Daoy (cell line): ENCODE data around the gene CXorf49B. TPM values are rescaled to one million over a fixed set of nuclear protein-coding genes. Genes with fewer than 3 reads are reported as not detected.

ENCODE experiments used
- DNase-seq: peaks from one replicate; pipeline ENCODE4 v3.0.0-alpha.2; 2015; ENCODE audit warnings: low read depth
- total RNA-seq: library from RNA; depleted of rRNA; stranded (reverse); fragments of >200 nt; shearing (Covaris generic); gene quantifications from 2 replicates; pipeline ENCODE4 v1.2.3, GENCODE V29; 2014; rRNA removed

CXorf49B gene
- total RNA-seq, 1 experiment from 2014 or later: 0.57 TPM

DNA sequence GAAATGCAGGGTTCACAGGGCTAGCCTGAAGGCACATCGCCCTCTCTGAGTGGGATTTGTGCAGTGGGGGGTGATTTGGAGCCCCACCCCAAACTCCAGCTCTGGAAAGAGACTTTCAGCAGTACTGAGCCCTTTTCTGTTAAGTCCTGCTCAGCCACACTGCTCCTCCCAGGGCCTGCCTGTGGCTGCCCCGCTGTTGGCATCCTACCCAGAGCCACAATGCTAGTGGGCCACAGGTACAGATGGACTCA is 52.7 kb downstream of the CXorf49B start:
- DNase-seq: no peak

Other genes starting within 250 kb of the CXorf49B start
- 32.4 and 44.0 TPM in 2 replicates for gene OGT, start 230.2 kb upstream of the CXorf49B start, total RNA-seq
- 0.03 and 0.29 TPM in 2 replicates for gene GCNA, start 184.9 kb upstream of the CXorf49B start, total RNA-seq
- gene CXCR3, start 144.8 kb upstream of the CXorf49B start, total RNA-seq: not detected in 2 replicates
- gene CXorf49, start 45.1 kb upstream of the CXorf49B start, total RNA-seq: 0.57 TPM in 1 of 2 replicates, not detected in the other
- gene NHSL2, start 147.5 kb downstream of the CXorf49B start, total RNA-seq: 1.4 and 2.3 TPM in 2 replicates